Measurements from ENCODE around the gene SORCS2. TPM values are rescaled to one million over a fixed set of nuclear protein-coding genes. Genes with fewer than 3 reads are reported as not detected.

Gene SORCS2
- total RNA-seq, 1 donor from 2014 or later = 7.1 TPM

- no peaks in the 10 kb centered on the region for H3K36me3 Mint-ChIP-seq
- H3K4me1 Mint-ChIP-seq = no peaks in the 10 kb centered on the region
- no peak overlapping the region for H3K27ac Mint-ChIP-seq
- peaks cover 8% of the 10 kb centered on the region for H3K9me3 Mint-ChIP-seq
- peaks cover 9% of the 10 kb centered on the region for H3K27me3 Mint-ChIP-seq (ENCODE audit: low read depth)
- DNase-seq (ENCODE audit: low spot score in 2 of 2, unreplicated experiment in 2 of 2) = no peak
- no peak overlapping the region for H3K4me3 Mint-ChIP-seq
- no peak for TF ChIP-seq CTCF (IDR thresholded peaks at IDR 0.05; ENCODE audit: unreplicated experiment)
Measured at GRCh38 chr4:7340553-7341433, 148.5 kb downstream of the SORCS2 start.

GRCh38 chr4:7341491-7342222 is 149.3 kb downstream of the SORCS2 start:
- no peak for TF ChIP-seq CTCF (IDR thresholded peaks at IDR 0.05; ENCODE audit: unreplicated experiment)
- no peak overlapping the region for H3K27ac Mint-ChIP-seq

GRCh38 chr4:7342223-7343080 is 150.1 kb downstream of the SORCS2 start:
- Mint-ChIP-seq H3K9me3 (peaks cover 19% of the 10 kb centered on the region), H3K4me3 (no peak overlapping the region)

More at GRCh38 chr4:7341491-7342222, 149.3 kb downstream of the SORCS2 start:
- Mint-ChIP-seq H3K9me3 (peaks cover 17% of the 10 kb centered on the region), H3K36me3 (peaks cover under 1% of the 10 kb centered on the region), H3K4me1 (no peaks in the 10 kb centered on the region), H3K27me3 (ENCODE audit: low read depth) (peaks cover 11% of the 10 kb centered on the region), H3K4me3 (no peak overlapping the region)
- no peak for DNase-seq (ENCODE audit: low spot score in 2 of 2, unreplicated experiment in 2 of 2)

GRCh38 chr4:7343081-7343655 is 150.8 kb downstream of the SORCS2 start:
- TF ChIP-seq CTCF (IDR thresholded peaks at IDR 0.05; ENCODE audit: unreplicated experiment) = no peak
- Mint-ChIP-seq H3K27ac (no peak overlapping the region), H3K4me1 (no peaks in the 10 kb centered on the region), H3K27me3 (ENCODE audit: low read depth) (peaks cover 8% of the 10 kb centered on the region), H3K9me3 (peaks cover 19% of the 10 kb centered on the region), H3K36me3 (peaks cover 1% of the 10 kb centered on the region), H3K4me3 (no peak overlapping the region)
- no peak for DNase-seq (ENCODE audit: low spot score in 2 of 2, unreplicated experiment in 2 of 2)

More at GRCh38 chr4:7342223-7343080, 150.1 kb downstream of the SORCS2 start:
- DNase-seq (ENCODE audit: low spot score in 2 of 2, unreplicated experiment in 2 of 2) = no peak
- TF ChIP-seq CTCF (IDR thresholded peaks at IDR 0.05; ENCODE audit: unreplicated experiment) = no peak
- Mint-ChIP-seq H3K27me3 (ENCODE audit: low read depth) (peaks cover 8% of the 10 kb centered on the region), H3K4me1 (no peaks in the 10 kb centered on the region), H3K27ac (no peak overlapping the region), H3K36me3 (peaks cover 1% of the 10 kb centered on the region)

GRCh38 chr4:7343950-7344349 is 151.6 kb downstream of the SORCS2 start:
- Mint-ChIP-seq H3K9me3 (peaks cover 19% of the 10 kb centered on the region), H3K36me3 (peaks cover 1% of the 10 kb centered on the region), H3K4me1 (no peaks in the 10 kb centered on the region), H3K27ac (no peak overlapping the region), H3K27me3 (ENCODE audit: low read depth) (peaks cover 8% of the 10 kb centered on the region), H3K4me3 (no peak overlapping the region)
- no peak for DNase-seq (ENCODE audit: low spot score in 2 of 2, unreplicated experiment in 2 of 2)
- TF ChIP-seq CTCF (IDR thresholded peaks at IDR 0.05; ENCODE audit: unreplicated experiment) = no peak

Data from mesothelial cell of epicardium (in vitro differentiated cells).